CD1c-positive myeloid dendritic cell (primary cell): ENCODE data around the gene RELN.

Experiments
- DNase-seq: peaks from one replicate; pipeline ENCODE4 v3.0.0-alpha.2; 2016; ENCODE audit errors: extremely low spot score

RELN gene

GRCh38 chr7:103717574-103717973, 271.9 kb downstream of the RELN start:
- DNase-seq: no peak

GRCh38 chr7:103715376-103716120, 273.9 kb downstream of the RELN start:
- no peak for DNase-seq

GRCh38 chr7:103714376-103714927, 275.0 kb downstream of the RELN start:
- DNase-seq: no peak

GRCh38 chr7:103712991-103713778, 276.3 kb downstream of the RELN start:
- DNase-seq: no peak

GRCh38 chr7:103711413-103711812, 278.0 kb downstream of the RELN start:
- no peak for DNase-seq

GRCh38 chr7:103710247-103710646, 279.2 kb downstream of the RELN start:
- DNase-seq: no peak

DNA sequence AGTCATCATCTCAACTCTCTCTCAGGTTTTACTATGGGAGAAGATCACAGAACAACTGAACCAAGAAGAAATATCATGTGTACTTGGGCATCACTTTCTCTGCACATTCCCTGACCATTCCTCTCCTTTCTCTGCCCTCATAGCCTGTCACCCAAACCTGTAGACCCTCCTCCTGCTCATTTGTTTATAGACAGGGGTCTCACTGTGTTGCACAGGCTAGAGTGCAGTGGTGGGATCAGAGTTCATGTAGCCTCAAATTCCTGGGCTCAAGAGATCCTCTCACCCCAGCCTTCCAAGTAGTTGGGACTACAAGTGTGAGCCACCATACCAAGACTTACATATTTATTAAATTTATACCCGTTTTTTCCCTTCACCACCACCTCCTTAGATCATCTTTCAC, 282.7 kb downstream of the RELN start:
- DNase-seq: no peak

DNA sequence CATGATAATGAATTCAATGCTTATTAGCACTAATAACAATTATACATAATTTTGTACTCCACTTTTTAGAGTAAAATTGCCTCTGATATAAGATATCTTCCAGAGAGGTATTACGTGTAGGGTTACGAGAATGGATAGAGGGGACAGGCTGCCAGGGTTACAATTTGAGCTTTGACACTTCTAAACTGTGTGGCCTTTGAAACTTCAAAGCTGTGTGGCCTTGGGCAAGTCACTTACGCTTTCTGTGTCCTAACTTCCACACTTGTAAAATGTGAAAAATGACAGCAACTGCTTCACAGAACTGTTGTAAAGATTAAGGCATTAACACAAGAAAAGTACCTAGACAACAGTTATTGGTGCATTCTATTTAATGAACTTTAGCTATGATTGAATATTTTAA, 283.9 kb downstream of the RELN start:
- no peak for DNase-seq

GRCh38 chr7:103704701-103705100, 284.8 kb downstream of the RELN start:
- no peak for DNase-seq

DNA sequence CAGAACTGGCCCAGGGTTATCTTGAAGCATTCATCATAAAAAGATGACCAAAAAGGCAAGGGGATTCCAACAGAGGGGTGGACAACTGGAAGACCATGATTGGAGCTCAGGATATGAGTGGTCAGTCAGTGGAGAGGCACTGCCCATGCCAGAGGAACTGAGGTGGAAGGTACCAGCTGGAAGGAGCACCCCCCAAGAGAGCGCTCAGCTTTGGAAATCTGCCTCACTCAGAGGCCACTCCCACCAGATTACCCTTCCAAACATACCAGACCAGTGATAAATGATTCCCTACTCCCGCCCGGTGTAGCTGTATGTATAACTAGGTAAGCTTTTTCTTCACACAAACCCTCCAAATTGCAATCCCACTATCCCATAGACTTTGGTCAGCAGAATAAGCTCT, 286.5 kb downstream of the RELN start:
- no peak for DNase-seq

- no peak for DNase-seq
These were observed 287.0 kb downstream of the RELN start for GRCh38 chr7:103702454-103702853.

DNA sequence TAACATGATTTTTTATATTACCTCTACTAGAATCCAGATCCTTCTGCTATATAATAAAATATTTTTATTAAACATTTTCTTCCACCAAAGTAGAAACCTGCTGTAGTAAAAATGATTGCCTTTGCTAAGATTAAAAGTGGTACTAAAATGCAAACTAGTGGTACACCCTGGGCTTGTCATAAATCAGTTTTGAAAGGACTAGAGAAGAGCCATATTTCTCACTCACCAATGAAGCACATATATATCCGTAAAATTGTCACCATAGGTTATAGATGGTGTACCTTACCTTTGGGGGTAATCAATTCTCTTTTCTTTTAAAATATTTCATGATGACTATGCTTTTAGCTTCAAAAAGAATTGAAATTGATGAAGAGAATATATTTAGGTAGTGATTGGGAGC, 290.4 kb downstream of the RELN start:
- no peak for DNase-seq

DNA sequence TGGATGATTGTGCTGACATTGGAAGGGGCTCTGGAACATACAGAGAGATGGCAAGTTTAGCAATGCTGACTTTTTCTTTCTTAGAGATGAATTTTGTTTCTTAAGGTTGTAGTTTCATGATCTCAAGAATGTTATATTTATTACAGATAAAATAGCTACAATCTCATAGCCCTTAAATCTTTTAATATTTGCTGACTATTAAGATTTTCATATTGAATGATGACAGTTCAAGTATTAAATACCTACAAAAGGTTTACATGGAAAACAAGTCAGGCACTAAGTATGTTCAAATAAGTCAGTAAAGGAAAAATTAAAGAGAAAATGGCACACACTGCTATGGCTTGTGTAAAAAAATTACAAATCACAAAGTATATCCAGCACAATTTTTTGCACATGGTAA, 291.4 kb downstream of the RELN start:
- no peak for DNase-seq

GRCh38 chr7:103695521-103695920, 293.9 kb downstream of the RELN start:
- DNase-seq: no peak

DNA sequence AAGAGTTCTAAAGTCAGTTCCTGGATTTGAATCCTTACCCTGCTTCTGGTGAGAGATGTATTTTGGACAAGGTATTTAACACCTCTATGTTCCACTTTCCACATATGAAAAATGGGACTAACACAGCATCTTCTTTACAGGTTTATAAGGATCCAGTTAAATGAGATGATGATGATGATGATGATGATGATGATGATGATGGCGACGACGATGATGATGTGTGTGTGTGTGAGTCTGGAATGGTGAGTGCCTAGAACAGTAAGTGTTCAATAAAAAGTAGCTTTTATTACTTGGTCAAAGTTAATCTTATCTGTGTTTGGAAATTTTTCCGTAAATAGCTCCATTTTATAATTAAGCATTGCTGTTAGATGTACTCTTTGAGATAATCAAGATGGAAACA, 295.2 kb downstream of the RELN start:
- DNase-seq: no peak

DNA sequence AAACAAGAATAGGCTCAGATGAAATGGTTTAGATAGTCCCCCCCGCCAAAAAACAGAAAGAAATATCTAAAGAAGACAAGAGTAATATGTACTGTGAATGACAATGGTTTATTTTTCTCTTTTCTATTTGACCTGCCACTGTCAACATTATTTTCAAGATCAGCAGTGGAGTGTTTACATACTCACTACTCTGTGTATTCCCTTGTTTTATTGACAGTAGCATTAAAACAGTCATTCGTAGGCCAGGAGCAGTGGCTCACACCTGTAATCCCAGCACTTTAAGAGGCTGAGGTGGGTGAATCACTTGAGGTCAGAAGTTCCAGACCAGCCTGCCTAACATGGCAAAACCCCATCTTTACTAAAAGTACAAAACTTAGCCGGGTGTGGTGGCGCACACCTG, 298.2 kb downstream of the RELN start:
- DNase-seq: no peak

DNA sequence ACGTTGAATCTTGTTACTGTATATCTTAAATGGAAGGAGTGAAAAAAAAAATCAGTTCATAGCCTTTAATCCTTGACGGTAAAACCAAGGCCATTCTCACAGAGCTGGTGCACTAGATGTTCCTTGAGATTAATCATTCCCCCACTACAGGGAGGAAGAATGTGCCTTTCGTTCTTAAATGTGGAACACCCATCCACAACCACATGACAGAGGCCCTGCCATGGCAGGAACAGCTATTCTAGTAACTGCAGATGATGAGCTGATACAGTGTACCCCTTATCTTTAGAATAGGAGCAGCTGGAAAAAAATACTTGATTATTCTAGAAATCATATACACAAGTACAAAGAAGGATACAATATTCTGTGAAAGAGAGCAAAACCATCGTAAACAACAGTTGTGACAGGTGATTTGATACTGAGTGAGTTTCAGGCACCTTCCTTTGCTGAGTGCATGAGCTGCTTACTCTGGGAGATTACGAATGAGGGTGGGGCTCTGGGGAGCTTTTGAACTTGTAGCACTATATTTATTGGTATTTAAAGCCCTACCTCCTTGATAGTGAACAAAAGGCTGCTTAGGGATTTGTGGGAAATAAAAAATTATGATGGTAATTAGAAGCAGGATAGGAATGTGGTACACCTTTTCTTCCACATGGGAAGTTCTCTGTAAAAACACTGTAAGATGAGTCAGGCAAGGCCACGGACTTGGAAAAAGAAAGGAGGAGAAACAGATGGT, 299.1 kb downstream of the RELN start:
- DNase-seq: no peak

GRCh38 chr7:103689255-103689654, 300.2 kb downstream of the RELN start:
- DNase-seq: no peak

DNA sequence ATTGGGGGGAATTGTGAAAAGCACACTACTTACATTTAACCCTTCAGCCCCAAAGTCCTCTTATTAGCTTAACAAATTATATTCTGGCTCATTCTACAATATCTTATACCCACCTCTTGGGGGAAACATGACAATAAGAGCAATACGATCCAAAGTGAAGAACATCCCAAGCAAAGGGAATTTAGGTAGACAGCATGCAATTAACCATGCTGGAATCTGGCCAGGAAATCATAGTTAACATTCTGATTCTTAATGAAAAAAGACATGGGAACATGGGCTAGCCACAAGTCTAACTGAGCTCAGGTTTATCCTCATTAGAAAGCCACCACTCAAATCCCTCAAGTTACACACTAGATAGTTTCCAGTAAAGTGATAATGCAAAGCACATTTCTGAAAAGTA, 301.5 kb downstream of the RELN start:
- DNase-seq: no peak

DNA sequence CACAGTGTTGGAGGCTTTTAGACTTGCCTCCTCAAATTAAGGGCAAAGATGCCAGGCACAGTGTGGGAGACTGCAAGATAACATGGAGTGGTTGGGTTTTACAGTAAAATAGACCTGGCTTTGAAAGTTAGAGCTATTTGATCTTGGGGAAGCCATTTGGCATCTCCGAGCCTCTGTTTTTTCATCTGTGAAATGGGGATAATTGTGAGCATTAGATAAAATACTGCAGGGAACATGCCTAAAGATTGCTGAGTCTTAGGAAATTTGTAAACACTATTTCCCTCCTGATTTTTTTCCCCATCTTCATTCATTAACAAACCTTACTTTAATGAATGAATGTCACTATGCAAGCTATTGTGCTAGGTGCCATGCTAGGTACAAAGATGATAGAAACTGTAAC, 302.2 kb downstream of the RELN start:
- no peak for DNase-seq

GRCh38 chr7:103686763-103687162, 302.7 kb downstream of the RELN start:
- no peak for DNase-seq

GRCh38 chr7:103686064-103686463, 303.4 kb downstream of the RELN start:
- DNase-seq: no peak
